ENCODE measurements around the gene BST1. TPM values are rescaled to one million over a fixed set of nuclear protein-coding genes. Genes with fewer than 3 reads are reported as not detected.
"Not testable (repeated sequence)": the region's sequence is repeated elsewhere in the genome, so short reads cannot be mapped to it uniquely, and the experiment has no call there.

Gene BST1
- total and polyA plus RNA-seq, 10 of the 15 experiments (the other 5 are each of a cell fraction or from before 2014, with no cell fraction given), result 0.04 to 0.42 (median 0.11) TPM; not detected in 1

GRCh38 chr4:15733061-15733460 is 30.2 kb downstream of the BST1 start:
- H3K4me1 ChIP-seq (ENCODE audit: control insufficient read depth, insufficient read depth, low read length); H3K9me3 ChIP-seq (replicated peaks; ENCODE audit: control insufficient read depth, insufficient read depth, low read length); H3K79me2 ChIP-seq (ENCODE audit: control insufficient read depth, insufficient read depth, low read length); H3K9ac ChIP-seq (ENCODE audit: control insufficient read depth, insufficient read depth, low read length); BruUV-seq (replicated peaks); DNase-seq (ENCODE audit: low read depth, low spot score); H3K36me3 ChIP-seq (ENCODE audit: control insufficient read depth in 2 of 2, insufficient read depth in 2 of 2, low read length in 1 of 2); H4K20me1 ChIP-seq (ENCODE audit: control insufficient read depth, insufficient read depth); H3K27me3 ChIP-seq (replicated peaks in 1 of 2; ENCODE audit: control insufficient read depth in 2 of 2, insufficient read depth in 2 of 2, low read length in 1 of 2); H3K4me3 ChIP-seq; intact Hi-C loops (cut with micrococcal nuclease; ENCODE audit: unreplicated experiment); H3K4me2 ChIP-seq (ENCODE audit: control insufficient read depth, insufficient read depth); H2AFZ ChIP-seq (ENCODE audit: control insufficient read depth, low read depth, low read length); ATAC-seq; POLR2A ChIA-PET; H3K27ac ChIP-seq (ENCODE audit: control insufficient read depth, insufficient read depth); FAIRE-seq: not testable (repeated sequence)
- 53% methylated on average over 5 of the region's 5 CpGs for WGBS (ENCODE audit: insufficient coverage, insufficient replicate concordance, low lambda C conversion rate, missing lambda C conversion rate)
- in situ Hi-C loops (cut with MboI), result loop anchor here (5.0 kb wide), 1 partner anchor 219 kb away; no protein-coding TSS in a partner anchor
- RAD21 ChIA-PET (ENCODE audit: unreplicated experiment), result interaction anchor here (0.9 to 6.8 kb wide), 7 partner anchors 46 to 223 kb away, joined by 3 to 39 read pairs (median 6); no protein-coding TSS in a partner anchor
- SMC1A ChIA-PET (ENCODE audit: uncharacterized antibody, unreplicated experiment), result interaction anchor here (0.8 to 7.2 kb wide), 8 partner anchors 22 to 268 kb away, joined by 3 to 47 read pairs (median 10); no protein-coding TSS in a partner anchor
- CTCF ChIA-PET, result interaction anchor here (0.6 to 6.2 kb wide), 8 partner anchors 23 to 534 kb away, joined by 3 to 52 read pairs (median 9); no protein-coding TSS in a partner anchor
- peak; percentile 62; the same call in 1 of the 2 replicates for TF ChIP-seq NFYB (IDR thresholded peaks at IDR 0.05; ENCODE audit: insufficient read depth, low read depth, low read length)

GRCh38 chr4:15735536-15735935 is 32.7 kb downstream of the BST1 start:
- Histone ChIP-seq H3K9ac (ENCODE audit: control insufficient read depth, insufficient read depth, low read length) (no peak overlapping the region), H3K4me3 (no peak overlapping the region), H3K4me2 (ENCODE audit: control insufficient read depth, insufficient read depth) (no peak overlapping the region), H3K27me3 (replicated peaks in 1 of 2; ENCODE audit: control insufficient read depth in 2 of 2, insufficient read depth in 2 of 2, low read length in 1 of 2) (no peaks in the 10 kb centered on the region; a peak in 1 of 4 replicates), H2AFZ (ENCODE audit: control insufficient read depth, low read depth, low read length) (no peak overlapping the region), H3K9me3 (replicated peaks; ENCODE audit: control insufficient read depth, insufficient read depth, low read length) (no peaks in the 10 kb centered on the region; the same call in 2 of the 3 replicates), H3K36me3 (ENCODE audit: control insufficient read depth in 2 of 2, insufficient read depth in 2 of 2, low read length in 1 of 2) (no peaks in the 10 kb centered on the region), H3K4me1 (ENCODE audit: control insufficient read depth, insufficient read depth, low read length) (no peaks in the 10 kb centered on the region), H3K79me2 (ENCODE audit: control insufficient read depth, insufficient read depth, low read length) (no peaks in the 10 kb centered on the region), H3K27ac (ENCODE audit: control insufficient read depth, insufficient read depth) (no peak overlapping the region), H4K20me1 (ENCODE audit: control insufficient read depth, insufficient read depth) (no peaks in the 10 kb centered on the region)
- in situ Hi-C loops (cut with MboI), result no loop called here
- no TSS peak for BruUV-seq (replicated peaks)
- DNase-seq (ENCODE audit: low read depth, low spot score), result no peak
- ATAC-seq, result no peak
- TF ChIP-seq FOS (IDR thresholded peaks at IDR 0.05; ENCODE audit: borderline replicate concordance, extremely low read depth, insufficient read length) (no peak), MYB (IDR thresholded peaks at IDR 0.05; ENCODE audit: borderline replicate concordance, low read depth, low read length) (no peak), TARDBP (IDR thresholded peaks at IDR 0.05; ENCODE audit: borderline replicate concordance) (no peak), SREBF2 (IDR thresholded peaks at IDR 0.05; ENCODE audit: low read length) (no peak), RBBP5 (conservative IDR thresholded peaks at IDR 0.05) (no peak), ZZZ3 (IDR thresholded peaks at IDR 0.05; ENCODE audit: control insufficient read depth, insufficient read length, low read depth) (no peak), KDM1A (IDR thresholded peaks at IDR 0.05; ENCODE audit: borderline replicate concordance) (no peak), HDAC2 (IDR thresholded peaks at IDR 0.05) (no peak), EZH2 (IDR thresholded peaks at IDR 0.05; ENCODE audit: borderline replicate concordance, control insufficient read depth, low read depth, low read length) (no peak)
- ChIA-PET POLR2A (no interaction called here), CTCF (interaction anchor here (5.7 kb wide), 1 partner anchor 69 kb away, joined by 31 read pairs; no protein-coding TSS in a partner anchor), RAD21 (ENCODE audit: unreplicated experiment) (interaction anchor here (1.0 to 2.3 kb wide), 2 partner anchors 70 to 221 kb away, joined by 4 to 8 read pairs; no protein-coding TSS in a partner anchor), SMC1A (ENCODE audit: uncharacterized antibody, unreplicated experiment) (no interaction called here)
- intact Hi-C loops (cut with micrococcal nuclease; ENCODE audit: unreplicated experiment), result no loop called here
- 51% methylated on average over 6 of the region's 6 CpGs for WGBS (ENCODE audit: insufficient coverage, insufficient replicate concordance, low lambda C conversion rate, missing lambda C conversion rate)
- no peak for FAIRE-seq
